GM23248 (cell line): ENCODE results near the gene ZNF593.

Experiments
- EZH2 ChIP-seq: fragments of 200-600 bp; sonication (generic); IDR thresholded peaks from 2 replicates; pipeline ENCODE4 v1.6.1; 2018; ENCODE audit warnings: antibody characterized with exemption, mild to moderate bottlenecking; ENCODE audit not compliant: insufficient read depth, poor library complexity, severe bottlenecking
- EZH2phosphoT487 ChIP-seq: fragments of 200-600 bp; sonication (generic); IDR thresholded peaks from 2 replicates; pipeline ENCODE4 v1.6.1; 2018; ENCODE audit warnings: antibody characterized with exemption, moderate library complexity, mild to moderate bottlenecking, low read depth; ENCODE audit not compliant: insufficient read depth

DNA sequence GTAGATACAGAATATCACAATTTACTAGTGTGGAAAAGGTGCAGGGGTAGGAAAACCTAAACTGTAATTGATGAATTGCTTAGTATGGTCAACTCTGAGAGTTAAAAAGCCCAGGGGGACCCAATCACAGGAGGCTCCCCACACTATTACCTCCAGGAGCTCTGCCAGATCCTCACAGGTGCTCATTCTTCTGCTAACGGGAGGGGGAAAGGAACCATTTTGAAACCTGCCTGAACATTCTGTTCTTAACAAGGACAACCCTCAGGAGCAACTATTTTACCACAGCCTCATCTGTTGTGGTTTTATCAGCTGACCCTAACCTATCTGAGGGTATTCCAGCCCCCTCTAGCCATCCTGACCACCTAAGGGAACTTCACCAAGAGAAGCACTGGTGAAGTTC, 39.0 kb upstream of the ZNF593 start:
- TF ChIP-seq EZH2 (no peak), EZH2phosphoT487 (no peak)
